Measurements from ENCODE around the gene DRAM2.

DNA sequence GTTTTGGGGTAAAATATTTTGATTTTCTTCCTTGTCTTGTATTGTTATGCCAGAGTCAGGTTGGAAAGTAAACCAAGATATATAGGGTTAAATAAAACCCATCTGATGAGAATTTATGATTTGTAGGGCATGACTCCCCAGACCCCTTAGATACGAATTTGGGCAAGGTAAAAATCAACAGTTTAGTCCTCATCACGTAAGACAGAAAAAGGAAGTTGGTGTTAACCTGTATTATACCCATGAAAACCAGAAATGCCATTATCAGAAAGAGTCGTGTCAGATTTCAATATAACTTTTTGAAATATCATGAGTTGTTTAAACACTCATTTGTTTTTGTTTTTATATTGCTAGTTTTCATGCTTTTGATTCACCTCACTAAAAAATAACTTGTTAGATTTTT is 11.9 kb upstream of the DRAM2 start:
- TF ChIP-seq POLR2A (IDR thresholded peaks at IDR 0.05) (no peak), POLR2AphosphoS5 (IDR thresholded peaks at IDR 0.05) (no peak)
- TF ChIP-seq, protein P1, sequence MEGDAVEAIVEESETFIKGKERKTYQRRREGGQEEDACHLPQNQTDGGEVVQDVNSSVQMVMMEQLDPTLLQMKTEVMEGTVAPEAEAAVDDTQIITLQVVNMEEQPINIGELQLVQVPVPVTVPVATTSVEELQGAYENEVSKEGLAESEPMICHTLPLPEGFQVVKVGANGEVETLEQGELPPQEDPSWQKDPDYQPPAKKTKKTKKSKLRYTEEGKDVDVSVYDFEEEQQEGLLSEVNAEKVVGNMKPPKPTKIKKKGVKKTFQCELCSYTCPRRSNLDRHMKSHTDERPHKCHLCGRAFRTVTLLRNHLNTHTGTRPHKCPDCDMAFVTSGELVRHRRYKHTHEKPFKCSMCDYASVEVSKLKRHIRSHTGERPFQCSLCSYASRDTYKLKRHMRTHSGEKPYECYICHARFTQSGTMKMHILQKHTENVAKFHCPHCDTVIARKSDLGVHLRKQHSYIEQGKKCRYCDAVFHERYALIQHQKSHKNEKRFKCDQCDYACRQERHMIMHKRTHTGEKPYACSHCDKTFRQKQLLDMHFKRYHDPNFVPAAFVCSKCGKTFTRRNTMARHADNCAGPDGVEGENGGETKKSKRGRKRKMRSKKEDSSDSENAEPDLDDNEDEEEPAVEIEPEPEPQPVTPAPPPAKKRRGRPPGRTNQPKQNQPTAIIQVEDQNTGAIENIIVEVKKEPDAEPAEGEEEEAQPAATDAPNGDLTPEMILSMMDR (IDR thresholded peaks at IDR 0.05 in 8 of 11, conservative IDR thresholded peaks at IDR 0.05 in 3 of 11): no peak

All from spleen (tissue), 7 donors.